Measurements from ENCODE around the gene NDFIP2. TPM values are rescaled to one million over a fixed set of nuclear protein-coding genes. Genes with fewer than 3 reads are reported as not detected.

Gene NDFIP2
- total and polyA plus RNA-seq, 12 donors = 5.2 to 62.1 (median 38.9) TPM

DNA sequence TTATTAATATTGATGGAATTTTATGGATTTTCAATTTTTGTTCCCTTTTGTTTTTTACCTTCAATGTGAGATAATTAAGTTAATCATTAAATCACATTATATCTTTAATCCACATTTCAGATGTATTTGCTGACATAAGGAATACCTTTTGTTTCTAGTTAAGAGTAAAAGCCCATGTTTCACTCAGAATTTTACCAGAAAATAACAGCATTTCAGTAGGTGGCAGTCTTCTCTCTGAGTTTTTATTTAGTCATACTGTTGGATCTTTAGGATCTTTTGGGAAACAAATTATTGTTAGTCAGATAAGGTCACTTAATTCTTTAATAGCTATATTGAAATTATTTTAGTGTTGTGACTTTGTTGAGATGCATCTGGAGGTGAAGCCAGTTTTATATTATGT, 67.9 kb downstream of the NDFIP2 start:
- no peak for DNase-seq
- Histone ChIP-seq H3K36me3 (replicated peaks in 1 of 2) (no peaks in the 10 kb centered on the region), H3K4me1 (replicated peaks in 1 of 2) (no peaks in the 10 kb centered on the region), H3K27ac (no peak overlapping the region), H3K4me3 (no peak overlapping the region), H3K27me3 (no peaks in the 10 kb centered on the region), H3K9me3 (replicated peaks in 1 of 3) (no peaks in the 10 kb centered on the region)
- intact Hi-C loops (cut with DNase I) = no loop called here
- no peak for TF ChIP-seq POLR2A (IDR thresholded peaks at IDR 0.05)
- TF ChIP-seq, protein P1, sequence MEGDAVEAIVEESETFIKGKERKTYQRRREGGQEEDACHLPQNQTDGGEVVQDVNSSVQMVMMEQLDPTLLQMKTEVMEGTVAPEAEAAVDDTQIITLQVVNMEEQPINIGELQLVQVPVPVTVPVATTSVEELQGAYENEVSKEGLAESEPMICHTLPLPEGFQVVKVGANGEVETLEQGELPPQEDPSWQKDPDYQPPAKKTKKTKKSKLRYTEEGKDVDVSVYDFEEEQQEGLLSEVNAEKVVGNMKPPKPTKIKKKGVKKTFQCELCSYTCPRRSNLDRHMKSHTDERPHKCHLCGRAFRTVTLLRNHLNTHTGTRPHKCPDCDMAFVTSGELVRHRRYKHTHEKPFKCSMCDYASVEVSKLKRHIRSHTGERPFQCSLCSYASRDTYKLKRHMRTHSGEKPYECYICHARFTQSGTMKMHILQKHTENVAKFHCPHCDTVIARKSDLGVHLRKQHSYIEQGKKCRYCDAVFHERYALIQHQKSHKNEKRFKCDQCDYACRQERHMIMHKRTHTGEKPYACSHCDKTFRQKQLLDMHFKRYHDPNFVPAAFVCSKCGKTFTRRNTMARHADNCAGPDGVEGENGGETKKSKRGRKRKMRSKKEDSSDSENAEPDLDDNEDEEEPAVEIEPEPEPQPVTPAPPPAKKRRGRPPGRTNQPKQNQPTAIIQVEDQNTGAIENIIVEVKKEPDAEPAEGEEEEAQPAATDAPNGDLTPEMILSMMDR (IDR thresholded peaks at IDR 0.05) = peak in 2 of 6 experiments; percentile 25 to 28

DNA sequence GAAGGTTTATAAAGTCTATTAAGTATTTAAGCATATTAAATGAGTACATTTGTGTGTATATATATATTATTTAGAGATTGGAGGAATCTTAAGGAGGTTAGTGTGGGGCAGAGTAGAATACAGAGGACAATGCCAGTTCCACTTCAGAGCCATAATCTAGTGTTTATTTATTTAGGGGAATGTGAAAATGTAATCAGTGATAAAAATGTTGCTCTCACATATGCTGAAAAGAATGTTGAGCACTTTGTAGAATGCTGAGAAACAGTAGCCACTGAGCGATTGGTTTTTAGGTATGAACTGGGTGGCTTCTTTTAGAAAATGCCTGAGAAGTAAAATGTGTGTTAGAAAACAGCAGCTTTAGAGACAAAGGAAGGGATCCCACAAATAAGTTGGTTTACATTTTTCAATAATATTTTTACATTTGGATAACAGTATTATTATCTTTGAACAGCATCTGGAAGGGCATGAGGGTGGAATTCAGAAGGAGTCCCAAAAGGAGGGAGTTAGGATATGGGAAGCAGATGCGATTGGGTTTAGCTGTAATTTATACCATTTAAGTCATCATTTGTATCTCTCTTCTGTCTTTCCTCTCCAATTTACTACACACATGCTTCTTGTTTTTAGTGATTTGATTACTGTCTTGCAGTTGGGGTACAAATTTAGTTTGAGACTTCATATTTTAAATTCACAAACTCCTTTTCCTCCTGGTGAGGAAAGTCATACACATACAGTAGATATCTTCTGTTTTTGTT, 68.6 kb downstream of the NDFIP2 start:
- WGBS, 4 donors = 76 to 95% (median 83%) methylated on average over 2 of the region's 2 CpGs
- intact Hi-C loops (cut with DNase I) = no loop called here
- Histone ChIP-seq H3K36me3 (replicated peaks in 1 of 2) (no peaks in the 10 kb centered on the region), H3K27ac (no peak overlapping the region), H3K4me3 (no peak overlapping the region), H3K27me3 (no peaks in the 10 kb centered on the region), H3K9me3 (replicated peaks in 1 of 3) (no peaks in the 10 kb centered on the region), H3K4me1 (replicated peaks in 1 of 2) (no peaks in the 10 kb centered on the region)
- TF ChIP-seq, protein P1 (IDR thresholded peaks at IDR 0.05) = no peak
- TF ChIP-seq POLR2A (IDR thresholded peaks at IDR 0.05) = no peak
- no peak for DNase-seq

DNA sequence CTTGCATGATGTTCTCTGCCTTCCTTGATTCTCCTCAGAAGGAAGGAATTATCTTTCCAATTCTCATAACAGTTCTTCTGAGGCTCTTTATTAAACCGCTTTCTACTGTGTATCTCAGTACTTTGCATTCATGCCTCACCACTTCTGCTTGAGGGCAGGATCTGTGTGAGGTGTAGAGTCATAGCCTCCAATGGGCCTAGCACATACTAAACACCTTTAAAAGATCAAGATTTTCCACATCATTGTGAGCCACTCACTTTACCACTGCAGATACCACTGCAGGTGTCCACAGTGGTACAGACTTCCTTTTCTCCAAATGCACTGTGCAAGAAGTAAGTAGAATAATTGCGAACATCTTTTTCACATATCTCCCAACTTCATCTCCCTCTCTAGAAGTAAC, 76.7 kb downstream of the NDFIP2 start:
- Histone ChIP-seq H3K4me1 (replicated peaks in 1 of 2) (no peaks in the 10 kb centered on the region), H3K9me3 (replicated peaks in 1 of 3) (peaks cover 0 to 2% (median 0%) of the 10 kb centered on the region in 3 donors), H3K36me3 (replicated peaks in 1 of 2) (no peaks in the 10 kb centered on the region), H3K27me3 (no peaks in the 10 kb centered on the region), H3K27ac (no peak overlapping the region), H3K4me3 (no peak overlapping the region)
- intact Hi-C loops (cut with DNase I) = no loop called here
- WGBS, 4 donors = 97 to 100% (median 98%) methylated on average over 2 of the region's 2 CpGs
- no peak for TF ChIP-seq POLR2A (IDR thresholded peaks at IDR 0.05)
- TF ChIP-seq, protein P1 (IDR thresholded peaks at IDR 0.05) = no peak
- no peak for DNase-seq

DNA sequence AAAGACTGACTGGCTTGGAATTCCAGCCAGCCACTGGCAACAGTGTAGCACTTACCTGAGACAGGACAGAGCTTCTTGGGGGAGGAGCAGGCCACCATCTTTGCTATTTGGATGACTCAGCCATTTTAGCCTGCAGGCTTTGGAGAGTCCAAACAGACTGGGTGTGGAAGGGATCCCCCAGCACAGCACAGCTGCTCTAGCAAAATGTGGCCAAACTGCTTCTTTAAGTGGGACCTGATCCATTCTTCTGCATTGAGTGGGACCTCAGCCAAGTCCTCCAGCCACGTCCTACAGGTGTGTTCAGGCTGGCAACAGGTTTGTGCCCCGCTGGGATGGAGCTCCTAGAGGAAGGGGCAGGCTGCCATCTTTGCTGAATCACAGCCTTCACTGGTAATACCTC, 80.0 kb downstream of the NDFIP2 start:
- Histone ChIP-seq H3K9me3 (replicated peaks in 1 of 3) (peaks cover 0 to 11% (median 0%) of the 10 kb centered on the region in 3 donors), H3K27ac (no peak overlapping the region), H3K4me3 (no peak overlapping the region), H3K4me1 (replicated peaks in 1 of 2) (no peaks in the 10 kb centered on the region), H3K27me3 (no peaks in the 10 kb centered on the region), H3K36me3 (replicated peaks in 1 of 2) (no peaks in the 10 kb centered on the region)
- WGBS, 4 donors = 73 to 100% (median 93%) methylated on average over 1 to 2 of the region's 2 CpGs
- intact Hi-C loops (cut with DNase I) = no loop called here
- TF ChIP-seq, protein P1 (IDR thresholded peaks at IDR 0.05) = no peak
- TF ChIP-seq POLR2A (IDR thresholded peaks at IDR 0.05) = no peak
- DNase-seq = no peak
